HCT116 (cell line): ENCODE data around the gene COMMD4. TPM values are rescaled to one million over a fixed set of nuclear protein-coding genes. Genes with fewer than 3 reads are reported as not detected.

Source experiments
- ATAC-seq: fragments of 200-7000 bp; cut with Tn5 transposase; 2 replicates; pipeline ENCODE4 v1.9.1; 2020; ENCODE audit warnings: mild to moderate bottlenecking, moderate library complexity
- BruUV-seq: library from RNA; stranded (reverse); fragments of 400-500 nt; replicated peaks from 2 replicates; lab custom pipeline; 2021; lab: Mats Ljungman, UMichigan
- CTCF ChIA-PET: fragments of 300-600 bp; sonication (Branson Sonifier 250); formaldehyde crosslinking; loops from one replicate; lab custom pipeline; 2021; ENCODE audit warnings: antibody characterized with exemption; lab: Charles Lee
- POLR2A ChIA-PET: fragments of 300-600, 350-600 bp; sonication (Branson Sonifier 250); formaldehyde crosslinking; loops from one replicate; lab custom pipeline; 2021; ENCODE audit warnings: antibody characterized with exemption; lab: Charles Lee
- RAD21 ChIA-PET, 2 experiments: fragments of 300-600 bp; sonication (Branson Sonifier 250); formaldehyde crosslinking; loops; one replicate each; lab custom pipeline; 2023; ENCODE audit warnings: low total read pairs in 2 of 2; ENCODE audit not compliant: uncharacterized antibody in 2 of 2, unreplicated experiment in 2 of 2, low non-redundant PET in 1 of 2; lab: Charles Lee
- DNase-seq: peaks from one replicate; pipeline ENCODE4 v3.0.0-alpha.2; 2010; ENCODE audit warnings: low read depth, low spot score
- H2AFZ ChIP-seq: fragments of 200-600 bp; shearing (Covaris generic), sonication (generic); 2 replicates; pipeline ENCODE4 v1.6.1; 2017; ENCODE audit warnings: low read depth, mixed run types, mixed read lengths, antibody characterized with exemption, low read length; ENCODE audit not compliant: poor library complexity, severe bottlenecking
- H3K27ac ChIP-seq: 2 replicates; pipeline ENCODE4 v1.5.1; 2012; ENCODE audit warnings: low read depth, low read length
- H3K27me3 ChIP-seq: fragments of 200-600 bp; sonication (generic); 2 replicates; pipeline ENCODE4 v1.6.1; 2016; ENCODE audit warnings: mixed run types, low read length, mixed read lengths; ENCODE audit not compliant: insufficient read depth
- H3K36me3 ChIP-seq, 2 experiments: fragments of 200-500 bp in 1 of 2; fragments of 200-600 bp in 1 of 2; sonication (Bioruptor generic) in 1 of 2; sonication (generic) in 1 of 2; 2 replicates each; pipeline versions ENCODE4 v1.5.1 to v1.6.1; 2014 to 2016; ENCODE audit warnings: low read length in 2 of 2, inconsistent platforms in 1 of 2, mixed read lengths in 1 of 2, mixed run types in 1 of 2; ENCODE audit not compliant: insufficient read depth in 2 of 2, control insufficient read depth in 1 of 2
- H3K4me1 ChIP-seq, 2 experiments: fragments of 200-600 bp in 1 of 2; sonication (generic) in 1 of 2; 2 replicates each; pipeline versions ENCODE4 v1.5.1 to v1.6.1; 2012 to 2017; ENCODE audit warnings: low read length in 2 of 2, inconsistent platforms in 1 of 2, mild to moderate bottlenecking in 1 of 2, mixed read lengths in 1 of 2, mixed run types in 1 of 2, moderate library complexity in 1 of 2; ENCODE audit not compliant: insufficient read depth in 2 of 2, control insufficient read depth in 1 of 2
- H3K4me2 ChIP-seq: fragments of 200-600 bp; sonication (generic); 2 replicates; pipeline ENCODE4 v1.6.1; 2017; ENCODE audit warnings: mixed run types, low read length, mixed read lengths
- H3K4me3 ChIP-seq, 2 experiments: fragments of 200-600 bp in 1 of 2; sonication (generic) in 1 of 2; replicated peaks in 1 of 2; 2 replicates each; pipeline ENCODE4 v1.5.1; 2011 to 2016; ENCODE audit warnings: low read length in 2 of 2, control low read depth in 1 of 2, low read depth in 1 of 2, mild to moderate bottlenecking in 1 of 2, mixed read lengths in 1 of 2, mixed run types in 1 of 2
- H3K79me2 ChIP-seq: fragments of 200-600 bp; sonication (generic); 2 replicates; pipeline ENCODE4 v1.6.1; 2017; ENCODE audit warnings: mild to moderate bottlenecking, mixed run types, low read length, moderate library complexity, mixed read lengths; ENCODE audit not compliant: insufficient read depth
- H3K9ac ChIP-seq: fragments of 200-600 bp; sonication (generic); 2 replicates; pipeline ENCODE4 v1.6.1; 2016; ENCODE audit warnings: low read length, mixed read lengths
- H3K9me2 ChIP-seq: fragments of 200-600 bp; sonication (generic), shearing (Covaris generic); 2 replicates; pipeline ENCODE4 v1.6.1; 2017; ENCODE audit warnings: mixed run types, mild to moderate bottlenecking, moderate library complexity; ENCODE audit not compliant: insufficient read depth
- H3K9me3 ChIP-seq, 2 experiments: fragments of 200-500 bp in 1 of 2; fragments of 200-600 bp in 1 of 2; sonication (Bioruptor generic) in 1 of 2; sonication (generic) in 1 of 2; 2 replicates each; pipeline ENCODE4 v1.6.1; 2014 to 2017; ENCODE audit warnings: low read length in 2 of 2, mixed read lengths in 2 of 2, inconsistent platforms in 1 of 2, low read depth in 1 of 2, mild to moderate bottlenecking in 1 of 2, mixed run types in 1 of 2, moderate library complexity in 1 of 2; ENCODE audit not compliant: control insufficient read depth in 1 of 2, insufficient read depth in 1 of 2
- H4K20me1 ChIP-seq: fragments of 200-600 bp; sonication (generic), shearing (Covaris generic); 2 replicates; pipeline ENCODE4 v1.6.1; 2017; ENCODE audit warnings: mixed run types, mild to moderate bottlenecking, moderate library complexity; ENCODE audit not compliant: insufficient read depth
- ELF1 ChIP-seq: IDR thresholded peaks from 2 replicates; pipeline ENCODE4 v1.6.1; 2012; ENCODE audit warnings: low read depth, borderline replicate concordance
- FOSL1 ChIP-seq: IDR thresholded peaks from 2 replicates; pipeline ENCODE4 v1.6.1; 2012; ENCODE audit warnings: low read depth
- POLR2A ChIP-seq: IDR thresholded peaks from 2 replicates; pipeline ENCODE4 v1.7.0; 2011; ENCODE audit warnings: borderline replicate concordance; ENCODE audit not compliant: insufficient read depth, insufficient read length; ENCODE audit errors: extremely low read depth
- POLR2AphosphoS5 ChIP-seq: IDR thresholded peaks from 2 replicates; pipeline ENCODE4 v1.6.1; 2011; ENCODE audit warnings: mild to moderate bottlenecking, low read depth, low read length, moderate library complexity
- RAD21 ChIP-seq: IDR thresholded peaks from 2 replicates; pipeline ENCODE4 v1.6.1; 2012; ENCODE audit warnings: low read depth, mild to moderate bottlenecking
- SIN3A ChIP-seq: IDR thresholded peaks from 2 replicates; pipeline ENCODE4 v1.6.1; 2012; ENCODE audit warnings: low read depth
- SP1 ChIP-seq: IDR thresholded peaks from 2 replicates; pipeline ENCODE4 v1.6.1; 2012; ENCODE audit warnings: low read depth
- SRF ChIP-seq: IDR thresholded peaks from 2 replicates; pipeline ENCODE4 v1.6.1; 2012; ENCODE audit warnings: low read depth
- intact Hi-C: fragments of 100-400 bp; cut with micrococcal nuclease; formaldehyde crosslinking; loops from 2 replicates; pipeline ENCODE4 v1.10.0; 2022
- total RNA-seq: library from RNA; stranded (reverse); gene quantifications from one replicate; pipeline ENCODE4 v1.2.1, GENCODE V29; 2021; ENCODE audit not compliant: unreplicated experiment
- TF ChIP-seq, protein P1 (sequence below), 3 experiments: fragments of 200-600 bp in 1 of 3; sonication (generic) in 1 of 3; IDR thresholded peaks in 2 of 3; conservative IDR thresholded peaks in 1 of 3; 2 replicates each; pipeline ENCODE4 v1.5.1; 2012 to 2017; ENCODE audit warnings: low read depth in 2 of 3, low read length in 2 of 3, antibody characterized with exemption in 1 of 3, borderline replicate concordance in 1 of 3, control low read depth in 1 of 3, mild to moderate bottlenecking in 1 of 3, mixed read lengths in 1 of 3, mixed run types in 1 of 3, moderate library complexity in 1 of 3; ENCODE audit not compliant: insufficient read depth in 1 of 3
- TF ChIP-seq, protein P2 (sequence below): IDR thresholded peaks from 2 replicates; pipeline ENCODE4 v1.6.1; 2012
- TF ChIP-seq, protein P3 (sequence below): IDR thresholded peaks from 2 replicates; pipeline ENCODE4 v1.6.1; 2012
- TF ChIP-seq, protein P4 (sequence below): IDR thresholded peaks from 2 replicates; pipeline ENCODE4 v1.6.1; 2011; ENCODE audit warnings: mild to moderate bottlenecking, low read length, moderate library complexity; ENCODE audit not compliant: insufficient replicate concordance; ENCODE audit errors: extremely low read depth

Gene COMMD4
- total RNA-seq, 1 experiment from 2014 or later, result 141 TPM

DNA sequence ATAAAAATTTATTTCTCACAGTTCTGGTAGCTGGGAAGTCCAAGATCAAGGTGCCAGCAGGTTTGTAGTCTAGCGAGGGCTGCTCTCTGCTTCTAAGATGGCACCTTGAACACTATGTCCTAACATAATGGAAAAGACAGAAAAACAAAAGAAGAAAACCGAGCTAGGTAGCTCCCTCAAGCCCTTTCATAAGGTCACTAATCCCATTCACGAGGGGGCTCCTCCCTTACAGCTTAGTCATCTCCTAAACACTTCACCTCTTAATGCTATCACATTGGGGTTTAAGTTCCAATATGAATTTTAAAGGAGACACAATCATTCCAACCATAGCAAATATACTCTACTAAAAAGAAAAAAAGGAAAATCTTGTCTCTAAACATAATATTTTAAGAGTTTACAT lies 29.7 kb upstream of the COMMD4 start (continued):
- TF ChIP-seq, protein P1, sequence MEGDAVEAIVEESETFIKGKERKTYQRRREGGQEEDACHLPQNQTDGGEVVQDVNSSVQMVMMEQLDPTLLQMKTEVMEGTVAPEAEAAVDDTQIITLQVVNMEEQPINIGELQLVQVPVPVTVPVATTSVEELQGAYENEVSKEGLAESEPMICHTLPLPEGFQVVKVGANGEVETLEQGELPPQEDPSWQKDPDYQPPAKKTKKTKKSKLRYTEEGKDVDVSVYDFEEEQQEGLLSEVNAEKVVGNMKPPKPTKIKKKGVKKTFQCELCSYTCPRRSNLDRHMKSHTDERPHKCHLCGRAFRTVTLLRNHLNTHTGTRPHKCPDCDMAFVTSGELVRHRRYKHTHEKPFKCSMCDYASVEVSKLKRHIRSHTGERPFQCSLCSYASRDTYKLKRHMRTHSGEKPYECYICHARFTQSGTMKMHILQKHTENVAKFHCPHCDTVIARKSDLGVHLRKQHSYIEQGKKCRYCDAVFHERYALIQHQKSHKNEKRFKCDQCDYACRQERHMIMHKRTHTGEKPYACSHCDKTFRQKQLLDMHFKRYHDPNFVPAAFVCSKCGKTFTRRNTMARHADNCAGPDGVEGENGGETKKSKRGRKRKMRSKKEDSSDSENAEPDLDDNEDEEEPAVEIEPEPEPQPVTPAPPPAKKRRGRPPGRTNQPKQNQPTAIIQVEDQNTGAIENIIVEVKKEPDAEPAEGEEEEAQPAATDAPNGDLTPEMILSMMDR (IDR thresholded peaks at IDR 0.05 in 2 of 3, conservative IDR thresholded peaks at IDR 0.05 in 1 of 3; ENCODE audit: borderline replicate concordance in 1 of 3, insufficient read depth in 1 of 3, low read depth in 2 of 3, low read length in 2 of 3), result no peak
- TF ChIP-seq POLR2AphosphoS5 (no peak), SRF (no peak), ELF1 (no peak)
- TF ChIP-seq, protein P2, sequence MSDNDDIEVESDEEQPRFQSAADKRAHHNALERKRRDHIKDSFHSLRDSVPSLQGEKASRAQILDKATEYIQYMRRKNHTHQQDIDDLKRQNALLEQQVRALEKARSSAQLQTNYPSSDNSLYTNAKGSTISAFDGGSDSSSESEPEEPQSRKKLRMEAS, result no peak
- TF ChIP-seq, protein P3, sequence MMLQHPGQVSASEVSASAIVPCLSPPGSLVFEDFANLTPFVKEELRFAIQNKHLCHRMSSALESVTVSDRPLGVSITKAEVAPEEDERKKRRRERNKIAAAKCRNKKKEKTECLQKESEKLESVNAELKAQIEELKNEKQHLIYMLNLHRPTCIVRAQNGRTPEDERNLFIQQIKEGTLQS, result no peak

DNA sequence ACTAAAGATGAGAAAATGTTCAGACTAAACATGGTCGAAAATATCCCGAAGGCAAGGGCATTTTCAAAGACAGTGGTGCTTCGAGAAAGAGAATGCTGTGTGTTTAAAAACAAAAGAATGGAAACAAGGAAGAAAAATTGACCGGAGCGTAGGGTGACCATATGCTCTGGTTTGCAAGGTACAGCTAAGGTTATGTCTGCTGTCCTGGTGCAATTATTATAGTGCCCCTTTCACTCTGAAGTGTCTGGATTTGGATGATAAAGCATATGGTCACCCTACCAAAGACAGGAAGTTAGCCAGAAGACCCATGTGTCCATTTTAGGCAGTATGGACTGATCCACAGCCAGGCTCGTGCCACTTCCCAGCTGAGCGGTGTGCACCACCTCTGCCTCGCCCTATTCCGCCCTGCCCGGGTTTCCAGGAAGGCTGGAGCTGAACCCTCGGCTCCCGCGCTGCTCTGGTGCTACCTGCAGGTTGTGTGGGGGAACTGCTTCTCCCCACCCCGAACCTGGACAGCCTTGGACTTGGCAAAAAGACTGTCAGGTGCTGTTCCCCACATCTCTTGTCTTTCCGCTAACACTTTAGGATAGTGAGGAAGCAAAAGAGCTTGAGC lies 28.0 kb upstream of the COMMD4 start:
- Histone ChIP-seq H3K36me3 (no peaks in the 10 kb centered on the region), H3K27me3 (no peaks in the 10 kb centered on the region), H4K20me1 (no peaks in the 10 kb centered on the region), H2AFZ (peak overlapping the region; percentile 67), H3K4me3 (no peak overlapping the region), H3K9me2 (no peaks in the 10 kb centered on the region), H3K27ac (no peak overlapping the region), H3K9ac (no peak overlapping the region), H3K4me2 (peak overlapping the region; percentile 70), H3K79me2 (no peaks in the 10 kb centered on the region), H3K9me3 (no peaks in the 10 kb centered on the region), H3K4me1 (peaks cover 4 to 24% of the 10 kb centered on the region in 2 experiments; a peak in 3 of 4 replicates)
- peak; percentile 62 for DNase-seq
- ATAC-seq, result peak; percentile 100
- intact Hi-C loops, result no loop called here
- RAD21 ChIA-PET, result interaction anchor here (0.8 to 1.1 kb wide), 3 partner anchors 133 to 279 kb away, joined by 3 to 4 read pairs (median 4); no protein-coding TSS in a partner anchor
- TF ChIP-seq, protein P4, sequence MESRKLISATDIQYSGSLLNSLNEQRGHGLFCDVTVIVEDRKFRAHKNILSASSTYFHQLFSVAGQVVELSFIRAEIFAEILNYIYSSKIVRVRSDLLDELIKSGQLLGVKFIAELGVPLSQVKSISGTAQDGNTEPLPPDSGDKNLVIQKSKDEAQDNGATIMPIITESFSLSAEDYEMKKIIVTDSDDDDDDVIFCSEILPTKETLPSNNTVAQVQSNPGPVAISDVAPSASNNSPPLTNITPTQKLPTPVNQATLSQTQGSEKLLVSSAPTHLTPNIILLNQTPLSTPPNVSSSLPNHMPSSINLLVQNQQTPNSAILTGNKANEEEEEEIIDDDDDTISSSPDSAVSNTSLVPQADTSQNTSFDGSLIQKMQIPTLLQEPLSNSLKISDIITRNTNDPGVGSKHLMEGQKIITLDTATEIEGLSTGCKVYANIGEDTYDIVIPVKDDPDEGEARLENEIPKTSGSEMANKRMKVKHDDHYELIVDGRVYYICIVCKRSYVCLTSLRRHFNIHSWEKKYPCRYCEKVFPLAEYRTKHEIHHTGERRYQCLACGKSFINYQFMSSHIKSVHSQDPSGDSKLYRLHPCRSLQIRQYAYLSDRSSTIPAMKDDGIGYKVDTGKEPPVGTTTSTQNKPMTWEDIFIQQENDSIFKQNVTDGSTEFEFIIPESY, result no peak
- TF ChIP-seq POLR2A, result no peak
- no peak for TF ChIP-seq SIN3A
- no peak for TF ChIP-seq FOSL1
- no peak for TF ChIP-seq ELF1
- TF ChIP-seq, protein P1 (IDR thresholded peaks at IDR 0.05 in 2 of 3, conservative IDR thresholded peaks at IDR 0.05 in 1 of 3; ENCODE audit: borderline replicate concordance in 1 of 3, insufficient read depth in 1 of 3, low read depth in 2 of 3, low read length in 2 of 3), result peak; percentile 78 to 93 (median 90)
- peak; percentile 92 for TF ChIP-seq RAD21
- TF ChIP-seq, protein P3, result no peak
- TF ChIP-seq, protein P2, result peak; percentile 44; the same call in 1 of the 2 replicates
- no peak for TF ChIP-seq SP1
- no TSS peak for BruUV-seq
- POLR2A ChIA-PET, result interaction anchor here (0.6 to 1.1 kb wide), 2 partner anchors 55 to 146 kb away, joined by 3 read pairs; no protein-coding TSS in a partner anchor
- CTCF ChIA-PET, result interaction anchor here (0.7 to 2.0 kb wide), 8 partner anchors 10 to 406 kb away, joined by 3 to 12 read pairs (median 3); no protein-coding TSS in a partner anchor
